AG09309 (cell line): ENCODE measurements around the gene ANO3.

Experiments
- DNase-seq: peaks from one replicate; pipeline ENCODE4 v3.0.0-alpha.2; 2010; ENCODE audit warnings: low read depth
- H3K4me3 ChIP-seq: 2 replicates; pipeline ENCODE4 v1.5.1; 2011; ENCODE audit warnings: mild to moderate bottlenecking, low read depth, low read length, moderate library complexity; ENCODE audit not compliant: control insufficient read depth
- CTCF ChIP-seq: IDR thresholded peaks from 2 replicates; pipeline ENCODE4 v1.5.1; 2011; ENCODE audit warnings: mild to moderate bottlenecking, low read depth, low read length, inconsistent platforms; ENCODE audit not compliant: insufficient read depth, control insufficient read depth; ENCODE audit errors: missing control alignments

The ANO3 gene

GRCh38 chr11:26353010-26353409, 21.1 kb downstream of the ANO3 start:
- H3K4me3 ChIP-seq: no peak overlapping the region
- no peak for DNase-seq
- no peak for TF ChIP-seq CTCF

GRCh38 chr11:26359055-26359454, 27.1 kb downstream of the ANO3 start:
- no peak for TF ChIP-seq CTCF
- no peak for DNase-seq
- H3K4me3 ChIP-seq: no peak overlapping the region

- no peak for TF ChIP-seq CTCF
- no peak overlapping the region for H3K4me3 ChIP-seq
- DNase-seq: no peak
Observed at GRCh38 chr11:26365284-26365683, 33.4 kb downstream of the ANO3 start.

GRCh38 chr11:26377619-26378018, 45.7 kb downstream of the ANO3 start:
- no peak for TF ChIP-seq CTCF
- DNase-seq: no peak
- H3K4me3 ChIP-seq: no peak overlapping the region

GRCh38 chr11:26399336-26399735, 67.4 kb downstream of the ANO3 start:
- no peak for DNase-seq
- H3K4me3 ChIP-seq: no peak overlapping the region
- no peak for TF ChIP-seq CTCF

- no peak overlapping the region for H3K4me3 ChIP-seq
- DNase-seq: no peak
- TF ChIP-seq CTCF: no peak
Observed at GRCh38 chr11:26410706-26411366, 78.9 kb downstream of the ANO3 start.
